Retinal pigment epithelial cell (primary cell): ENCODE data around the gene DSCAML1.

Experiments used
- DNase-seq: peaks from one replicate; pipeline ENCODE4 v3.0.0-alpha.2; 2010; ENCODE audit warnings: low read depth
- H3K4me3 ChIP-seq: 2 replicates; pipeline ENCODE4 v1.5.1; 2011; ENCODE audit warnings: mild to moderate bottlenecking, low read length, control low read depth, moderate library complexity
- CTCF ChIP-seq: conservative IDR thresholded peaks from 2 replicates; pipeline ENCODE4 v1.5.1; 2011; ENCODE audit warnings: low read depth, low read length, control low read depth, inconsistent platforms

The DSCAML1 gene

GRCh38 chr11:117535850-117536411, 261.1 kb downstream of the DSCAML1 start:
- no peak for TF ChIP-seq CTCF
- H3K4me3 ChIP-seq = no peak overlapping the region
- no peak for DNase-seq

- H3K4me3 ChIP-seq = no peak overlapping the region
- no peak for DNase-seq
- no peak for TF ChIP-seq CTCF
These were observed 261.7 kb downstream of the DSCAML1 start for GRCh38 chr11:117535201-117535849.

- no peak for DNase-seq
- no peak for TF ChIP-seq CTCF
- no peak overlapping the region for H3K4me3 ChIP-seq
These were observed 264.4 kb downstream of the DSCAML1 start for GRCh38 chr11:117532568-117532967.

GRCh38 chr11:117529816-117530215, 267.2 kb downstream of the DSCAML1 start:
- H3K4me3 ChIP-seq = no peak overlapping the region
- DNase-seq = no peak
- TF ChIP-seq CTCF = no peak

- H3K4me3 ChIP-seq = no peak overlapping the region
- DNase-seq = no peak
- no peak for TF ChIP-seq CTCF
These were observed 268.8 kb downstream of the DSCAML1 start for GRCh38 chr11:117528097-117528721.

- no peak for DNase-seq
- H3K4me3 ChIP-seq = no peak overlapping the region
- TF ChIP-seq CTCF = no peak
These were observed 269.7 kb downstream of the DSCAML1 start for GRCh38 chr11:117527271-117527670.

GRCh38 chr11:117525866-117526542, 271.0 kb downstream of the DSCAML1 start:
- TF ChIP-seq CTCF = no peak
- no peak overlapping the region for H3K4me3 ChIP-seq
- no peak for DNase-seq
